H1 (cell line): ENCODE results near the gene EEF1G. TPM values are rescaled to one million over a fixed set of nuclear protein-coding genes. Genes with fewer than 3 reads are reported as not detected.

Experiments used
- BCL11A ChIP-seq, 2 experiments: IDR thresholded peaks; one replicate each; pipeline ENCODE4 v1.6.1; 2011; ENCODE audit warnings: low read depth in 2 of 2, low read length in 2 of 2, mild to moderate bottlenecking in 2 of 2
- CBX5 ChIP-seq: fragments of 300-800, 300-1000 bp; sonication (generic); IDR thresholded peaks from 2 replicates; pipeline ENCODE4 v1.7.1; 2016; ENCODE audit warnings: antibody characterized with exemption, low read length, low read depth
- CHD1 ChIP-seq: IDR thresholded peaks from 2 replicates; pipeline ENCODE4 v1.6.1; 2012; ENCODE audit warnings: low read depth, low read length, improper control_type of control experiment
- CHD7 ChIP-seq: fragments of 300-600 bp; sonication (generic); IDR thresholded peaks from 2 replicates; pipeline ENCODE4 v1.7.1; 2012; ENCODE audit warnings: low read length, moderate library complexity, mild to moderate bottlenecking, inconsistent platforms; ENCODE audit not compliant: insufficient replicate concordance
- CREB1 ChIP-seq: IDR thresholded peaks from 2 replicates; pipeline ENCODE4 v1.6.1; 2012; ENCODE audit warnings: inconsistent platforms
- EGR1 ChIP-seq: IDR thresholded peaks from 2 replicates; pipeline ENCODE4 v1.6.1; 2011; ENCODE audit warnings: low read depth, low read length, borderline replicate concordance
- JUND ChIP-seq: IDR thresholded peaks from 2 replicates; pipeline ENCODE4 v1.6.1; 2011; ENCODE audit warnings: mild to moderate bottlenecking, improper control_type of control experiment, low read length
- KDM4A ChIP-seq: IDR thresholded peaks from one replicate; pipeline ENCODE4 v1.7.1; 2012; ENCODE audit warnings: low read depth, mild to moderate bottlenecking, moderate library complexity, low read length, inconsistent platforms; ENCODE audit not compliant: severe bottlenecking
- POU5F1 ChIP-seq: IDR thresholded peaks from 2 replicates; pipeline ENCODE4 v1.6.1; 2011; ENCODE audit warnings: low read depth, mild to moderate bottlenecking, low read length, moderate library complexity
- RBBP5 ChIP-seq: IDR thresholded peaks from 2 replicates; pipeline ENCODE4 v1.7.1; 2012; ENCODE audit warnings: low read depth, mild to moderate bottlenecking, inconsistent platforms, low read length, moderate library complexity, borderline replicate concordance
- SP2 ChIP-seq: IDR thresholded peaks from 2 replicates; pipeline ENCODE4 v1.6.1; 2012; ENCODE audit warnings: mild to moderate bottlenecking, low read length, inconsistent platforms
- polyA plus RNA-seq, 7 experiments: library from polyadenylated mRNA; depleted of rRNA in 3 of 7; stranded (reverse) in 5 of 7; unstranded in 2 of 7; fragments of >200 nt in 5 of 7; fragments of 200-250 nt in 2 of 7; gene quantifications; 1 replicate in 5 of 7; 2 replicates in 1 of 7; 4 replicates in 1 of 7; pipeline versions ENCODE4 v1.2.1 to v1.2.3, GENCODE V29; 2011 to 2013; ENCODE audit warnings: missing spikeins in 2 of 7, mixed read lengths in 2 of 7
- total RNA-seq: library from RNA; stranded (reverse); fragmentation: NEBNext Ultra II Directional; extraction: Animal tissue kit (Norgen Biotek cat#: 25700); gene quantifications from 2 replicates; pipeline ENCODE4 v1.2.1, GENCODE V29; 2021

Gene EEF1G
- total and polyA plus RNA-seq, 2 of the 8 experiments (the other 6 are each of a cell fraction or from before 2014, with no cell fraction given) = 1,627 to 1,996 TPM

GRCh38 chr11:62621567-62622470 lies 48.1 kb upstream of the EEF1G start, which contains the start of gene B3GAT3 (continued):
- TF ChIP-seq CHD7 (no peak), KDM4A (no peak), JUND (peak; percentile 91), POU5F1 (no peak), RBBP5 (0 out of 2 replicates have a peak, but pooled peaks have one; percentile 74), CBX5 (no peak), EGR1 (no peak), CHD1 (no peak), BCL11A (IDR thresholded peaks at IDR 0.05; ENCODE audit: low read depth in 2 of 2, low read length in 2 of 2) (no peak), CREB1 (peak; percentile 93), SP2 (no peak)
